H1 (cell line): ENCODE measurements around the gene LILRB3. TPM values are rescaled to one million over a fixed set of nuclear protein-coding genes. Genes with fewer than 3 reads are reported as not detected.

ENCODE experiments used
- CBX5 ChIP-seq: fragments of 300-800, 300-1000 bp; sonication (generic); IDR thresholded peaks from 2 replicates; pipeline ENCODE4 v1.7.1; 2016; ENCODE audit warnings: antibody characterized with exemption, low read length, low read depth
- E2F6 ChIP-seq: IDR thresholded peaks from 2 replicates; pipeline ENCODE4 v1.6.1; 2012; ENCODE audit warnings: inconsistent platforms
- GTF2F1 ChIP-seq: IDR thresholded peaks from 2 replicates; pipeline ENCODE4 v1.6.1; 2012; ENCODE audit warnings: low read depth, low read length, improper control_type of control experiment, borderline replicate concordance
- SIN3A ChIP-seq, 2 experiments: IDR thresholded peaks in 1 of 2; conservative IDR thresholded peaks in 1 of 2; 2 replicates each; pipeline ENCODE4 v1.6.1; 2011 to 2012; ENCODE audit warnings: low read length in 2 of 2, improper control_type of control experiment in 1 of 2, low read depth in 1 of 2, mild to moderate bottlenecking in 1 of 2
- SIX5 ChIP-seq: IDR thresholded peaks from 2 replicates; pipeline ENCODE4 v1.6.1; 2011; ENCODE audit warnings: mild to moderate bottlenecking, low read depth, low read length
- polyA plus RNA-seq, 7 experiments: library from polyadenylated mRNA; depleted of rRNA in 3 of 7; stranded (reverse) in 5 of 7; unstranded in 2 of 7; fragments of >200 nt in 5 of 7; fragments of 200-250 nt in 2 of 7; gene quantifications; 1 replicate in 5 of 7; 2 replicates in 1 of 7; 4 replicates in 1 of 7; pipeline versions ENCODE4 v1.2.1 to v1.2.3, GENCODE V29; 2011 to 2013; ENCODE audit warnings: missing spikeins in 2 of 7, mixed read lengths in 2 of 7
- total RNA-seq: library from RNA; stranded (reverse); fragmentation: NEBNext Ultra II Directional; extraction: Animal tissue kit (Norgen Biotek cat#: 25700); gene quantifications from 2 replicates; pipeline ENCODE4 v1.2.1, GENCODE V29; 2021

LILRB3 gene
- total and polyA plus RNA-seq, 2 of the 8 experiments (the other 6 are each of a cell fraction or from before 2014, with no cell fraction given) = not detected

GRCh38 chr19:54252243-54252642 is 29.4 kb upstream of the LILRB3 start (continued):
- TF ChIP-seq CBX5 = no peak
- TF ChIP-seq SIX5 = no peak
- no peak for TF ChIP-seq E2F6
- no peak for TF ChIP-seq SIN3A (conservative IDR thresholded peaks at IDR 0.05 in 1 of 2, IDR thresholded peaks at IDR 0.05 in 1 of 2; ENCODE audit: low read depth in 1 of 2, low read length in 2 of 2)
- no peak for TF ChIP-seq GTF2F1
